ENCODE results near the gene PPP2R2C.

PPP2R2C gene

GRCh38 chr4:6404611-6405396 is 67.6 kb downstream of the PPP2R2C start:
- DNase-seq (ENCODE audit: low read depth in 2 of 2): no peak

GRCh38 chr4:6403400-6403685 is 69.1 kb downstream of the PPP2R2C start:
- no peak for DNase-seq (ENCODE audit: low read depth in 2 of 2)

- DNase-seq (ENCODE audit: low read depth in 2 of 2): no peak
Observed at GRCh38 chr4:6402566-6403399, 69.6 kb downstream of the PPP2R2C start.

- no peak for DNase-seq (ENCODE audit: low read depth in 2 of 2)
Observed at GRCh38 chr4:6401797-6402196, 70.6 kb downstream of the PPP2R2C start.

- DNase-seq (ENCODE audit: low read depth in 2 of 2): no peak
Observed at GRCh38 chr4:6396696-6397236, 75.6 kb downstream of the PPP2R2C start.

- no peak for DNase-seq (ENCODE audit: low read depth in 2 of 2)
Observed at GRCh38 chr4:6395466-6396228, 76.8 kb downstream of the PPP2R2C start.

GRCh38 chr4:6394671-6395081 is 77.7 kb downstream of the PPP2R2C start:
- no peak for DNase-seq (ENCODE audit: low read depth in 2 of 2)

GRCh38 chr4:6393544-6394475 is 78.6 kb downstream of the PPP2R2C start:
- no peak for DNase-seq (ENCODE audit: low read depth in 2 of 2)

GRCh38 chr4:6393066-6393465 is 79.3 kb downstream of the PPP2R2C start:
- DNase-seq (ENCODE audit: low read depth in 2 of 2): no peak

GRCh38 chr4:6392407-6392806 is 80.0 kb downstream of the PPP2R2C start:
- DNase-seq (ENCODE audit: low read depth in 2 of 2): no peak

- no peak for DNase-seq (ENCODE audit: low read depth in 2 of 2)
Observed at GRCh38 chr4:6391852-6392188, 80.6 kb downstream of the PPP2R2C start.

- no peak for DNase-seq (ENCODE audit: low read depth in 2 of 2)
Observed at GRCh38 chr4:6391186-6391851, 81.1 kb downstream of the PPP2R2C start.

- no peak for DNase-seq (ENCODE audit: low read depth in 2 of 2)
Observed at GRCh38 chr4:6390356-6390755, 82.1 kb downstream of the PPP2R2C start.

GRCh38 chr4:6389142-6389825 is 83.1 kb downstream of the PPP2R2C start:
- DNase-seq (ENCODE audit: low read depth in 2 of 2): no peak

GRCh38 chr4:6388713-6389112 is 83.7 kb downstream of the PPP2R2C start:
- DNase-seq (ENCODE audit: low read depth in 2 of 2): no peak

GRCh38 chr4:6387946-6388345 is 84.5 kb downstream of the PPP2R2C start:
- no peak for DNase-seq (ENCODE audit: low read depth in 2 of 2)

GRCh38 chr4:6386091-6386490 is 86.3 kb downstream of the PPP2R2C start:
- no peak for DNase-seq (ENCODE audit: low read depth in 2 of 2)

GRCh38 chr4:6385288-6385687 is 87.1 kb downstream of the PPP2R2C start:
- no peak for DNase-seq (ENCODE audit: low read depth in 2 of 2)

GRCh38 chr4:6384541-6384940 is 87.9 kb downstream of the PPP2R2C start:
- no peak for DNase-seq (ENCODE audit: low read depth in 2 of 2)

GRCh38 chr4:6383929-6384328 is 88.5 kb downstream of the PPP2R2C start:
- no peak for DNase-seq (ENCODE audit: low read depth in 2 of 2)

Measured in activated CD8-positive, alpha-beta memory T cell treated with anti-CD3 and anti-CD28 coated beads for 4 hours (primary cell).